IPS-20b (cell line): Measurements from ENCODE around the gene PPP1R37.
"Not testable (repeated sequence)": the region's sequence is repeated elsewhere in the genome, so short reads cannot be mapped to it uniquely, and the experiment has no call there.

Experiments
- H3K27ac ChIP-seq: one replicate; pipeline ENCODE4 v1.5.1; 2013; ENCODE audit warnings: low read length
- H3K27me3 ChIP-seq: 2 replicates; pipeline ENCODE4 v1.6.1; 2013; ENCODE audit warnings: mild to moderate bottlenecking, low read length, inconsistent platforms; ENCODE audit not compliant: insufficient read depth
- H3K36me3 ChIP-seq: 2 replicates; pipeline ENCODE4 v1.6.1; 2013; ENCODE audit warnings: low read depth, mild to moderate bottlenecking, inconsistent platforms, low read length, moderate library complexity; ENCODE audit not compliant: insufficient read depth
- H3K4me1 ChIP-seq: 2 replicates; pipeline ENCODE4 v1.6.1; 2013; ENCODE audit warnings: mild to moderate bottlenecking, control low read depth, inconsistent platforms, low read length, moderate library complexity; ENCODE audit not compliant: insufficient read depth
- H3K4me3 ChIP-seq: 2 replicates; pipeline ENCODE4 v1.5.1; 2013; ENCODE audit warnings: mild to moderate bottlenecking, low read length, inconsistent platforms
- H3K9ac ChIP-seq: 2 replicates; pipeline ENCODE4 v1.6.1; 2013; ENCODE audit warnings: low read depth, mild to moderate bottlenecking, inconsistent platforms, low read length, moderate library complexity
- H3K9me3 ChIP-seq: 2 replicates; pipeline ENCODE4 v1.6.1; 2013; ENCODE audit warnings: mild to moderate bottlenecking, low read depth, low read length, inconsistent platforms; ENCODE audit not compliant: insufficient read depth

PPP1R37 gene

GRCh38 chr19:45107621-45108150, 14.7 kb downstream of the PPP1R37 start:
- Histone ChIP-seq H3K36me3 (no peaks in the 10 kb centered on the region), H3K27ac (no peak overlapping the region), H3K4me3 (no peak overlapping the region), H3K4me1 (0 out of 2 replicates have a peak, but pooled peaks cover 7% of the 10 kb centered on the region), H3K27me3 (no peaks in the 10 kb centered on the region), H3K9me3 (no peaks in the 10 kb centered on the region), H3K9ac (no peak overlapping the region)

- no peak overlapping the region for H3K4me3 ChIP-seq
- H3K9ac ChIP-seq = no peak overlapping the region
- no peak overlapping the region for H3K27ac ChIP-seq
- no peaks in the 10 kb centered on the region for H3K4me1 ChIP-seq
- H3K9me3 ChIP-seq = no peaks in the 10 kb centered on the region
- no peaks in the 10 kb centered on the region for H3K36me3 ChIP-seq
- no peaks in the 10 kb centered on the region for H3K27me3 ChIP-seq
Measured at GRCh38 chr19:45110851-45111266, 17.9 kb downstream of the PPP1R37 start.

- H3K27ac ChIP-seq = no peak overlapping the region
- no peaks in the 10 kb centered on the region for H3K36me3 ChIP-seq
- no peak overlapping the region for H3K4me3 ChIP-seq
- H3K27me3 ChIP-seq = no peaks in the 10 kb centered on the region
- no peaks in the 10 kb centered on the region for H3K9me3 ChIP-seq
- no peak overlapping the region for H3K9ac ChIP-seq
- H3K4me1 ChIP-seq = no peaks in the 10 kb centered on the region
Measured at GRCh38 chr19:45112111-45112827, 19.3 kb downstream of the PPP1R37 start.

GRCh38 chr19:45113628-45114027, 20.6 kb downstream of the PPP1R37 start:
- H3K27ac ChIP-seq = no peak overlapping the region
- H3K9ac ChIP-seq = no peak overlapping the region
- H3K9me3 ChIP-seq = no peaks in the 10 kb centered on the region
- H3K4me3 ChIP-seq = no peak overlapping the region
- no peaks in the 10 kb centered on the region for H3K27me3 ChIP-seq
- H3K4me1 ChIP-seq = no peaks in the 10 kb centered on the region
- H3K36me3 ChIP-seq = no peaks in the 10 kb centered on the region

GRCh38 chr19:45114116-45114515, 21.1 kb downstream of the PPP1R37 start:
- Histone ChIP-seq H3K36me3 (no peaks in the 10 kb centered on the region), H3K4me3 (no peak overlapping the region), H3K9ac (no peak overlapping the region), H3K4me1 (no peaks in the 10 kb centered on the region), H3K9me3 (no peaks in the 10 kb centered on the region), H3K27me3 (no peaks in the 10 kb centered on the region), H3K27ac (no peak overlapping the region)

GRCh38 chr19:45115809-45116615, 23.0 kb downstream of the PPP1R37 start:
- Histone ChIP-seq H3K9ac (no peak overlapping the region), H3K36me3 (no peaks in the 10 kb centered on the region), H3K27ac (no peak overlapping the region), H3K9me3 (no peaks in the 10 kb centered on the region), H3K27me3 (no peaks in the 10 kb centered on the region), H3K4me3 (no peak overlapping the region), H3K4me1 (no peaks in the 10 kb centered on the region)

- Histone ChIP-seq H3K27ac (no peak overlapping the region), H3K4me3 (no peak overlapping the region), H3K4me1 (no peaks in the 10 kb centered on the region), H3K9ac (no peak overlapping the region; the same call in 1 of the 2 replicates), H3K9me3 (no peaks in the 10 kb centered on the region), H3K36me3 (no peaks in the 10 kb centered on the region), H3K27me3 (no peaks in the 10 kb centered on the region)
Measured at GRCh38 chr19:45117167-45117594, 24.2 kb downstream of the PPP1R37 start.

GRCh38 chr19:45117671-45118070, 24.7 kb downstream of the PPP1R37 start:
- no peak overlapping the region; the same call in 1 of the 2 replicates for H3K9ac ChIP-seq
- no peaks in the 10 kb centered on the region for H3K36me3 ChIP-seq
- no peak overlapping the region for H3K4me3 ChIP-seq
- no peaks in the 10 kb centered on the region for H3K4me1 ChIP-seq
- H3K27me3 ChIP-seq = no peaks in the 10 kb centered on the region
- H3K9me3 ChIP-seq = no peaks in the 10 kb centered on the region
- H3K27ac ChIP-seq = no peak overlapping the region

GRCh38 chr19:45118106-45118505, 25.1 kb downstream of the PPP1R37 start:
- H3K27ac ChIP-seq = no peak overlapping the region
- H3K4me3 ChIP-seq = no peak overlapping the region
- no peaks in the 10 kb centered on the region; the same call in 1 of the 2 replicates for H3K4me1 ChIP-seq
- H3K9ac ChIP-seq = no peak overlapping the region
- no peaks in the 10 kb centered on the region for H3K9me3 ChIP-seq
- H3K36me3 ChIP-seq = no peaks in the 10 kb centered on the region
- H3K27me3 ChIP-seq = no peaks in the 10 kb centered on the region

- H3K27me3 ChIP-seq, H3K4me3 ChIP-seq, H3K4me1 ChIP-seq, H3K36me3 ChIP-seq, H3K9me3 ChIP-seq, H3K9ac ChIP-seq, H3K27ac ChIP-seq: not testable (repeated sequence)
Measured at GRCh38 chr19:45118591-45119355, 25.8 kb downstream of the PPP1R37 start.

- Histone ChIP-seq H3K36me3 (no peaks in the 10 kb centered on the region), H3K27ac (no peak overlapping the region), H3K4me1 (no peaks in the 10 kb centered on the region; the same call in 1 of the 2 replicates), H3K27me3 (no peaks in the 10 kb centered on the region), H3K9me3 (no peaks in the 10 kb centered on the region), H3K4me3 (no peak overlapping the region), H3K9ac (no peak overlapping the region)
Measured at GRCh38 chr19:45119582-45119981, 26.6 kb downstream of the PPP1R37 start.
